ENCODE results near the gene UBE2E2.

DNA sequence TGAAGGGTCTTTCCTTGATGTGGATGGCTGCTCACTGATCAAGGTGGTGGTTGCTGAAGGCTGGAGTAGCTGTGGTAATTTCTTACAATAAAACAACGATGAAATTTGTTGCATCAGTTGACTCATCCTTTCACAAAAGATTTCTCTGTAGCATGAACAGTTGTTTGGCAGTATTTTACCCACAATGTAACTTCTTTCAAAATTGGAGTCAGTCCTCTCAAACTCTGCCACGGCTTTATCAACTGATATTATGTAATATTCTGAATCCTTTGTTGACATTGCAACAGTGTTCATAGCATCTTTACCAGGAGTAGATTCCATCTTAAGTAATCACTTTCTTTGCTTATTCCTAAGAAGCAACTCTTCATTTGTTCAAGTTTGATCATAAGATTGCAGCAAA lies 252.6 kb downstream of the UBE2E2 start:
- TF ChIP-seq, protein P1, sequence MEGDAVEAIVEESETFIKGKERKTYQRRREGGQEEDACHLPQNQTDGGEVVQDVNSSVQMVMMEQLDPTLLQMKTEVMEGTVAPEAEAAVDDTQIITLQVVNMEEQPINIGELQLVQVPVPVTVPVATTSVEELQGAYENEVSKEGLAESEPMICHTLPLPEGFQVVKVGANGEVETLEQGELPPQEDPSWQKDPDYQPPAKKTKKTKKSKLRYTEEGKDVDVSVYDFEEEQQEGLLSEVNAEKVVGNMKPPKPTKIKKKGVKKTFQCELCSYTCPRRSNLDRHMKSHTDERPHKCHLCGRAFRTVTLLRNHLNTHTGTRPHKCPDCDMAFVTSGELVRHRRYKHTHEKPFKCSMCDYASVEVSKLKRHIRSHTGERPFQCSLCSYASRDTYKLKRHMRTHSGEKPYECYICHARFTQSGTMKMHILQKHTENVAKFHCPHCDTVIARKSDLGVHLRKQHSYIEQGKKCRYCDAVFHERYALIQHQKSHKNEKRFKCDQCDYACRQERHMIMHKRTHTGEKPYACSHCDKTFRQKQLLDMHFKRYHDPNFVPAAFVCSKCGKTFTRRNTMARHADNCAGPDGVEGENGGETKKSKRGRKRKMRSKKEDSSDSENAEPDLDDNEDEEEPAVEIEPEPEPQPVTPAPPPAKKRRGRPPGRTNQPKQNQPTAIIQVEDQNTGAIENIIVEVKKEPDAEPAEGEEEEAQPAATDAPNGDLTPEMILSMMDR (IDR thresholded peaks at IDR 0.05): no peak
- TF ChIP-seq ZNF263 (CRISPR knock-in tag; IDR thresholded peaks at IDR 0.05; ENCODE audit: low read depth): no peak

Data from WTC11 (cell line).